NT2/D1 (cell line): ENCODE measurements around the gene KDM2A.

Source experiments
- DNase-seq: peaks from one replicate; pipeline ENCODE4 v3.0.0-alpha.2; 2011; ENCODE audit warnings: low read depth, low spot score
- H3K27me3 ChIP-seq: 2 replicates; pipeline ENCODE4 v1.6.0; 2011; ENCODE audit warnings: mild to moderate bottlenecking; ENCODE audit not compliant: insufficient read length, insufficient read depth
- H3K36me3 ChIP-seq: 2 replicates; pipeline ENCODE4 v1.6.1; 2011; ENCODE audit warnings: mild to moderate bottlenecking, low read length, mixed read lengths; ENCODE audit not compliant: insufficient read depth, insufficient read length
- H3K4me1 ChIP-seq: 2 replicates; pipeline ENCODE4 v1.5.1; 2011; ENCODE audit not compliant: insufficient read depth, insufficient read length
- H3K4me3 ChIP-seq: 2 replicates; pipeline ENCODE4 v1.5.1; 2011; ENCODE audit warnings: low read depth; ENCODE audit not compliant: insufficient read length
- H3K9ac ChIP-seq: 2 replicates; pipeline ENCODE4 v1.6.0; 2011; ENCODE audit warnings: low read depth; ENCODE audit not compliant: insufficient read length
- H3K9me3 ChIP-seq: 2 replicates; pipeline ENCODE4 v1.5.1; 2011; ENCODE audit warnings: mild to moderate bottlenecking, low read length; ENCODE audit not compliant: insufficient read depth
- SUZ12 ChIP-seq: IDR thresholded peaks from 2 replicates; pipeline ENCODE4 v1.6.1; 2011; ENCODE audit not compliant: insufficient read length, insufficient read depth; ENCODE audit errors: extremely low read depth
- YY1 ChIP-seq: IDR thresholded peaks from 2 replicates; pipeline ENCODE4 v1.6.1; 2011; ENCODE audit not compliant: insufficient read length, insufficient read depth
- ZNF274 ChIP-seq: IDR thresholded peaks from 2 replicates; pipeline ENCODE4 v1.6.1; 2011; ENCODE audit warnings: mild to moderate bottlenecking, low read depth, low read length

The KDM2A gene

GRCh38 chr11:67275606-67276409 lies 156.7 kb downstream of the KDM2A start:
- peaks cover 37% of the 10 kb centered on the region for H3K4me1 ChIP-seq
- peak overlapping the region; percentile 23 for H3K9ac ChIP-seq

GRCh38 chr11:67276781-67277230 lies 157.7 kb downstream of the KDM2A start:
- Histone ChIP-seq H3K36me3 (peaks cover 84% of the 10 kb centered on the region), H3K4me3 (no peak overlapping the region), H3K4me1 (peaks cover 28% of the 10 kb centered on the region), H3K27me3 (no peaks in the 10 kb centered on the region), H3K9ac (peak overlapping the region; percentile 6), H3K9me3 (no peaks in the 10 kb centered on the region)
- DNase-seq = no peak
- TF ChIP-seq ZNF274 = no peak
- no peak for TF ChIP-seq SUZ12
- no peak for TF ChIP-seq YY1

More at GRCh38 chr11:67275606-67276409, 156.7 kb downstream of the KDM2A start:
- peaks cover 81% of the 10 kb centered on the region for H3K36me3 ChIP-seq
- no peak for DNase-seq
- H3K9me3 ChIP-seq = no peaks in the 10 kb centered on the region
- TF ChIP-seq ZNF274 (no peak), YY1 (no peak), SUZ12 (no peak)
- H3K27me3 ChIP-seq = no peaks in the 10 kb centered on the region
- H3K4me3 ChIP-seq = no peak overlapping the region

GRCh38 chr11:67277231-67277961 lies 158.3 kb downstream of the KDM2A start:
- no peaks in the 10 kb centered on the region for H3K9me3 ChIP-seq
- H3K4me1 ChIP-seq = peaks cover 27% of the 10 kb centered on the region
- H3K9ac ChIP-seq = peak overlapping the region; percentile 33
- no peak for DNase-seq
- no peak overlapping the region for H3K4me3 ChIP-seq
- H3K36me3 ChIP-seq = peaks cover 84% of the 10 kb centered on the region
- TF ChIP-seq ZNF274 = no peak
- TF ChIP-seq SUZ12 = no peak
- no peak for TF ChIP-seq YY1
- no peaks in the 10 kb centered on the region for H3K27me3 ChIP-seq

GRCh38 chr11:67278135-67278938 lies 159.3 kb downstream of the KDM2A start:
- Histone ChIP-seq H3K36me3 (peaks cover 85% of the 10 kb centered on the region), H3K4me3 (no peak overlapping the region), H3K9me3 (no peaks in the 10 kb centered on the region), H3K4me1 (peaks cover 27% of the 10 kb centered on the region), H3K9ac (peak overlapping the region; percentile 33), H3K27me3 (no peaks in the 10 kb centered on the region)
- TF ChIP-seq ZNF274 (no peak), SUZ12 (no peak), YY1 (no peak)
- no peak for DNase-seq

GRCh38 chr11:67278939-67279588 lies 160.0 kb downstream of the KDM2A start:
- Histone ChIP-seq H3K36me3 (peaks cover 92% of the 10 kb centered on the region), H3K27me3 (no peaks in the 10 kb centered on the region)

GRCh38 chr11:67279589-67280340 lies 160.7 kb downstream of the KDM2A start:
- Histone ChIP-seq H3K36me3 (peaks cover 96% of the 10 kb centered on the region), H3K4me1 (peaks cover 23% of the 10 kb centered on the region), H3K4me3 (no peak overlapping the region)

More at GRCh38 chr11:67278939-67279588, 160.0 kb downstream of the KDM2A start:
- Histone ChIP-seq H3K9ac (no peak overlapping the region), H3K4me3 (no peak overlapping the region), H3K9me3 (no peaks in the 10 kb centered on the region), H3K4me1 (peaks cover 25% of the 10 kb centered on the region)
- DNase-seq = no peak
- no peak for TF ChIP-seq ZNF274
- no peak for TF ChIP-seq YY1
- TF ChIP-seq SUZ12 = no peak

More at GRCh38 chr11:67279589-67280340, 160.7 kb downstream of the KDM2A start:
- Histone ChIP-seq H3K9ac (no peak overlapping the region), H3K27me3 (no peaks in the 10 kb centered on the region), H3K9me3 (no peaks in the 10 kb centered on the region)
- DNase-seq = no peak
- TF ChIP-seq YY1 = no peak
- TF ChIP-seq SUZ12 = no peak
- TF ChIP-seq ZNF274 = no peak
